Liver (tissue), 3 donors: ENCODE results near the gene STPG1.

Experiments used
- CTCF ChIP-seq: fragments of 150-350 bp; IDR thresholded peaks from 2 replicates; pipeline ENCODE4 v1.5.1; 2017; ENCODE audit warnings: improper control_type of control experiment, low read depth, low read length; ENCODE audit not compliant: missing input control
- EGR1 ChIP-seq, 2 donors: IDR thresholded peaks; 2 replicates each; pipeline ENCODE4 v1.6.1; 2016 to 2018; ENCODE audit warnings: antibody characterized with exemption in 2 of 2, low read depth in 2 of 2
- FOXA1 ChIP-seq: IDR thresholded peaks from 2 replicates; pipeline ENCODE4 v1.6.1; 2016; ENCODE audit warnings: antibody characterized with exemption
- MAX ChIP-seq: IDR thresholded peaks from 2 replicates; pipeline ENCODE4 v1.6.1; 2016; ENCODE audit warnings: antibody characterized with exemption
- REST ChIP-seq: IDR thresholded peaks from 2 replicates; pipeline ENCODE4 v1.6.1; 2016; ENCODE audit warnings: antibody characterized with exemption, mild to moderate bottlenecking
- RXRA ChIP-seq, 2 donors: IDR thresholded peaks; 2 replicates each; pipeline ENCODE4 v1.6.1; 2017 to 2018; ENCODE audit warnings: antibody characterized with exemption in 2 of 2, mild to moderate bottlenecking in 1 of 2
- SP1 ChIP-seq: IDR thresholded peaks from 2 replicates; pipeline ENCODE4 v1.6.1; 2018; ENCODE audit warnings: antibody characterized with exemption, mild to moderate bottlenecking
- TAF1 ChIP-seq: conservative IDR thresholded peaks from 2 replicates; pipeline ENCODE4 v1.6.1; 2016; ENCODE audit warnings: antibody characterized with exemption, mild to moderate bottlenecking
- ZBTB33 ChIP-seq: IDR thresholded peaks from 2 replicates; pipeline ENCODE4 v1.6.1; 2016; ENCODE audit warnings: antibody characterized with exemption
- donor health status: healthy.
- donor health status: healthy.

- TF ChIP-seq ZBTB33 (no peak), CTCF (no peak), EGR1 (IDR thresholded peaks at IDR 0.05; ENCODE audit: low read depth in 2 of 2) (no peak), REST (no peak), MAX (no peak), SP1 (no peak), TAF1 (no peak), RXRA (IDR thresholded peaks at IDR 0.05) (no peak), FOXA1 (no peak)
Observed at GRCh38 chr1:24319312-24319863, 94.2 kb downstream of the STPG1 start, which contains the start of gene GRHL3.
